Measurements from ENCODE around the gene BANP. TPM values are rescaled to one million over a fixed set of nuclear protein-coding genes. Genes with fewer than 3 reads are reported as not detected.
"Not testable (repeated sequence)": the region's sequence is repeated elsewhere in the genome, so short reads cannot be mapped to it uniquely, and the experiment has no call there.

Gene BANP
- total RNA-seq, 1 experiment from 2014 or later = 34.5 TPM

DNA sequence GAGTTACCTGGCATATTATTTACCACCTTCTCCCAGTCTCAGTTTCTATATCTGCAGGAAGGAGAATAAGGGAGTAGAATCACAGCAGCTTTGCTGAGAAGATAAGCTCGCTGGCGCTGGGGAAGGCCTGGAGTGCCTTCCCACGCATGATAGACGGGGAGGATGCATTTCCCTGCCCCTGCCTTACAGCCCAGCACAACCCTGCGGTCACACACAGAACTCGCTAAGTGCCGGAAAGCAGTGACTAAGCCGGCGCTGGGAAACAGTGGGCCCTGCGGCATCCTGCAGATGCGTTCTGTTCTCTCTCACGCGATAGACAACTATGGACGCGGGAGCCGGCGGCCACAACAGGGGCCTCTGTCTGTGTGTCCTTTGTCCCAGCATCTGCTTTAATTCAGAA, 19.7 kb upstream of the BANP start (continued):
- TF ChIP-seq, protein P1, sequence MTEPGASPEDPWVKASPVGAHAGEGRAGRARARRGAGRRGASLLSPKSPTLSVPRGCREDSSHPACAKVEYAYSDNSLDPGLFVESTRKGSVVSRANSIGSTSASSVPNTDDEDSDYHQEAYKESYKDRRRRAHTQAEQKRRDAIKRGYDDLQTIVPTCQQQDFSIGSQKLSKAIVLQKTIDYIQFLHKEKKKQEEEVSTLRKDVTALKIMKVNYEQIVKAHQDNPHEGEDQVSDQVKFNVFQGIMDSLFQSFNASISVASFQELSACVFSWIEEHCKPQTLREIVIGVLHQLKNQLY (CRISPR knock-in tag; IDR thresholded peaks at IDR 0.05) = no peak
- TF ChIP-seq, protein P2, sequence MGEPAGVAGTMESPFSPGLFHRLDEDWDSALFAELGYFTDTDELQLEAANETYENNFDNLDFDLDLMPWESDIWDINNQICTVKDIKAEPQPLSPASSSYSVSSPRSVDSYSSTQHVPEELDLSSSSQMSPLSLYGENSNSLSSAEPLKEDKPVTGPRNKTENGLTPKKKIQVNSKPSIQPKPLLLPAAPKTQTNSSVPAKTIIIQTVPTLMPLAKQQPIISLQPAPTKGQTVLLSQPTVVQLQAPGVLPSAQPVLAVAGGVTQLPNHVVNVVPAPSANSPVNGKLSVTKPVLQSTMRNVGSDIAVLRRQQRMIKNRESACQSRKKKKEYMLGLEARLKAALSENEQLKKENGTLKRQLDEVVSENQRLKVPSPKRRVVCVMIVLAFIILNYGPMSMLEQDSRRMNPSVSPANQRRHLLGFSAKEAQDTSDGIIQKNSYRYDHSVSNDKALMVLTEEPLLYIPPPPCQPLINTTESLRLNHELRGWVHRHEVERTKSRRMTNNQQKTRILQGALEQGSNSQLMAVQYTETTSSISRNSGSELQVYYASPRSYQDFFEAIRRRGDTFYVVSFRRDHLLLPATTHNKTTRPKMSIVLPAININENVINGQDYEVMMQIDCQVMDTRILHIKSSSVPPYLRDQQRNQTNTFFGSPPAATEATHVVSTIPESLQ (CRISPR knock-in tag; IDR thresholded peaks at IDR 0.05) = no peak

DNA sequence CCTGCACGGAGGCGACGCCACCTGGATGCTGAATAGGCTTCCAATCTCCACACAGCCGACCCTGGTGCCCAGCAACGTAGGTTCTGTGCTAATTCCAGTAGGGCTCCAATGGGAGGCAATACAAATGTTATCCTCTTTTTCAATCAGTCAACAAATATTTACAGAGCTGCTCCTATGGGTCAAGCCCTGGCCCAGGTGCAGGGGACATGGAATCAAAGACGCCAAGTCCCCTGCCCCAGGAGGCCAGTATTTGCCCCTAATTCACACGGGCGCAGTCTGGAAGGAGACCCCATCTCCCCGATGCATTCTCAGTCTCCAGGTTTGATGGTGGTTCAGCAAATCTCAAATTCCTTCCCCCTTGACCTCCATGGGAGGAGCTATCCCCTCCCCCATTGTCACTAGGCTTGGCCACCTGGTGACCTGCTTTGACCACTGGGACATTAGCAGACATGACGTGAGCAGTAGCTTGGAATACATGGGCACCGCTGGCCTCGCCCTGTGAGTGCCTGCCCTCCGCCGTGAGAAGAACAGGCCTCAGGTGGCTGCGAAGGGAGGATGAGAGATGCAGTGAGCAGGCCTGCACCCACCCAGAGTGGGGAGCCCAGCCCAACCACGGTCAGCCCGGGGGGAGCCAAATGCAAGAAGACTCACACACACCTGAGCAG, 18.6 kb upstream of the BANP start:
- H3K4me3 Mint-ChIP-seq; H3K36me3 Mint-ChIP-seq; H3K27me3 Mint-ChIP-seq (ENCODE audit: low read depth); ATAC-seq; DNase-seq (ENCODE audit: low spot score); H3K27ac Mint-ChIP-seq; H3K4me1 Mint-ChIP-seq; H3K9me3 Mint-ChIP-seq; CTCF ChIA-PET: not testable (repeated sequence)
- POLR2A ChIA-PET = interaction anchor here (0.6 kb wide), 1 partner anchor 19 kb away, joined by 3 read pairs; no protein-coding TSS in a partner anchor

DNA sequence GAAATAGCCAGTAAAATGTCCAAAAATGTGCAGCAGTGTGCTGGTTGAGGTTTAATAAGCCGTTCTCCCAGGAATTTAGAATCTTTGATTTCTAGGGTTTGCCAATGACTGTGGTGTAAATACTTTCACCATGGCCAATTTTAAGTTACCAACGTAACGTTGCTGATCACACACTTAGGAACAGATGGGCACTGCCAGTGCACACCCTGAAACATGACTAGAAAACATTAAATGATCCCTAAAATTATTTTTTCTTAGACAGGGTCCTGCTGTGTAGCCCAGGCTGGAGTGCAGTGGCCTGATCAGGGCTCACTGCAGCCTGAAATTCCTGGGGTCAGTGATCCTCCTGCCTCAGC, 18.1 kb upstream of the BANP start:
- ChIA-PET CTCF (no interaction called here), POLR2A (interaction anchor here (0.6 kb wide), 1 partner anchor 19 kb away, joined by 3 read pairs; no protein-coding TSS in a partner anchor)
- Mint-ChIP-seq H3K27me3 (ENCODE audit: low read depth) (no peaks in the 10 kb centered on the region), H3K27ac (no peak overlapping the region), H3K36me3 (no peaks in the 10 kb centered on the region), H3K4me1 (no peaks in the 10 kb centered on the region), H3K4me3 (no peak overlapping the region), H3K9me3 (no peaks in the 10 kb centered on the region)
- ATAC-seq (no peak), DNase-seq (ENCODE audit: low spot score) (no peak)
- TF ChIP-seq, protein P3, sequence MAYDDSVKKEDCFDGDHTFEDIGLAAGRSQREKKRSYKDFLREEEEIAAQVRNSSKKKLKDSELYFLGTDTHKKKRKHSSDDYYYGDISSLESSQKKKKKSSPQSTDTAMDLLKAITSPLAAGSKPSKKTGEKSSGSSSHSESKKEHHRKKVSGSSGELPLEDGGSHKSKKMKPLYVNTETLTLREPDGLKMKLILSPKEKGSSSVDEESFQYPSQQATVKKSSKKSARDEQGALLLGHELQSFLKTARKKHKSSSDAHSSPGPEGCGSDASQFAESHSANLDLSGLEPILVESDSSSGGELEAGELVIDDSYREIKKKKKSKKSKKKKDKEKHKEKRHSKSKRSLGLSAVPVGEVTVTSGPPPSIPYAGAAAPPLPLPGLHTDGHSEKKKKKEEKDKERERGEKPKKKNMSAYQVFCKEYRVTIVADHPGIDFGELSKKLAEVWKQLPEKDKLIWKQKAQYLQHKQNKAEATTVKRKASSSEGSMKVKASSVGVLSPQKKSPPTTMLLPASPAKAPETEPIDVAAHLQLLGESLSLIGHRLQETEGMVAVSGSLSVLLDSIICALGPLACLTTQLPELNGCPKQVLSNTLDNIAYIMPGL (CRISPR knock-in tag; IDR thresholded peaks at IDR 0.05) = no peak
- no peak for TF ChIP-seq OVOL2 (CRISPR knock-in tag; IDR thresholded peaks at IDR 0.05; ENCODE audit: borderline replicate concordance)

DNA sequence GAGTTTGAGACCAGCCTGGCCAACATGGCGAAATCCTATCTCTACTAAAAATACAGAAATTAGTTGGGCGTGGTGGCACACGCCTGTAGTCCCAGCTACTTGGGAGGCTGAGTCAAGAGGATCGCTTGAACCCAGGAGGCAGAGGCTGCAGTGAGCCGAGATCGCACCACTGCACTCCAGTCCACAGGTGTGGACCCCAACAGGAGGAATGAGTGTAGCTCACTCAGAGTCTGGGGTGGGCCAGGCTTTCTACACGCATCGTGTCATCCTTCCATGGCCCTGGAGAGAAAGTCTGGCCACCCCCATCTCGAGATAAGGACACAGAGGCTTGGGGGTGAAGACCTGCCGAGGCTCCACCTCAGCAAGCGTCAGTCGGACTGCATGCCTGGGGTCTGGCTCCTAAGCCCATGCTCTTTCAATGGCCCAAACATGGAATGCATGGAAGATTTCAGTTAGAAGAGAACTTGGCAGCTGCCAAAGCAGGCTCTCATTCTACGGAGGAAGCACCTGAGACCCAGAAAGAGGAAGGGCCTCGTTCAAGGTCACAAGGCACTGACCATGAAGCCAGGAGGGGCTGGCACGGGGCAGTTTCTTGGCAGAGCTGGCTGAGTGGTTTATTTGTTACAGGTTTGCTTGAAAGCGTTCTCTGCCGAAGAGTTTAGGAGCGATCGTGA, 16.3 kb upstream of the BANP start:
- POLR2A ChIA-PET; H3K9me3 Mint-ChIP-seq; ATAC-seq; CTCF ChIA-PET; H3K36me3 Mint-ChIP-seq; H3K27me3 Mint-ChIP-seq (ENCODE audit: low read depth); DNase-seq (ENCODE audit: low spot score); H3K4me3 Mint-ChIP-seq; H3K4me1 Mint-ChIP-seq; H3K27ac Mint-ChIP-seq: not testable (repeated sequence)

DNA sequence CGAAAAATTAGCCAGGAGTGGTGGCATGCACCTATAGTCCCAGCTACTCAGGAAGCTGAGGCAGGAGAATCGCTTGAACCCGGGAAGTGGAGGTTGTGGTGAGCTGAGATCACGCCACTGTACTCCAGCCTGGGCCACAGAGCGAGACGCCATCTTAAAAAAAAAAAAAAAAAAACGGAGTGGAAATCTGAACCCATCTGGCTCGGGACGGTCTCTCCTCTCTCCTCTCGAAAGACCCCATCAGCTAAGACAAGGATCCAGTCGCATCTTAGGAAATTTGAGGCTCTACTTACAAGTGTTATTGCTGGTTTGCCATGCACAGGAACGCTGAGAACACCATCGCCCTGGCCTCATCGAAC, 15.2 kb upstream of the BANP start:
- DNase-seq (ENCODE audit: low spot score); POLR2A ChIA-PET: not testable (repeated sequence)

DNA sequence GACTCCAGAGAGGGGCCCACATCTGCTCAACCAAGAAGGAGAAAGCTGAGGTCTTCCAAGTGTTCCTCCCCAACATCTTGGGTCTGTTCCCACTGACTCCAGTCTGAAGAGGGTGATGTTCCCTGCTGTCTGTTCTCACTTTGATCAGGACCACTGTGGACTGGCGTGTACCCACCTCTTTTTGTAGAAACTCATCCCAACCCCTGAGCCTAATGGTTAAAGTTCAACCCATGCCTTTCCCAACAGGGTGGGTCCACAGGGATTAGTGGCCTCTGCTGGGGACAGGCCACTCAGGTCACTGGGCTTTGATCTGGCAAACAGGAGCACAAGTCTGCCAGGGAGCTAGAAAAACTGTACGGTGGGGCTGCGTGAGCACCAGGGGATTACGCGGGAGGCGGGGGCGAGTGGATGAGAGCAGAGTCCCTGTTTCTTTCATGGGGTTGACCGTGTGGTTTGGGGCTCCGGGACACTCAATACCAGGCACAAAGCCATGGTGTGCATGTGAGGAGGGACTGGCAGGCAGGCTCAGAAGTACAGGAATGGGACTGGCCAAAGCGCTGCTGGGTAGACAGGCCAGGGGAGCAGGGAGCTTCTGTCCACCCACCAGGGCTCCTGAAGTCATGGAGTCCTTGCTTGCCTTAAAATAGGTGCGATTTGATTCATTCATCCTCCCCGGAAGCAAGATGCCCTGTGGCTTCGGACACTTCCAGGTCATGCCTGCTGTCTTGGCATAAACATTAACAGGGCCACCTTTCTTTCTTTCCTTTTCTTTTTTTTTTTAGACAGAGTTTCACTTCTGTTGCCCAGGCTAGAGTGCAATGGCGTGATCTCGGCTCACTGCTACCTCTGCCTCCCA, 14.6 kb upstream of the BANP start, which contains the start of gene CA5A:
Gene CA5A (minus strand): TSS at position 155 of the 856 bp plus-strand sequence. CDS start 79 bp downstream, at position 76.
- ATAC-seq (no peak), DNase-seq (ENCODE audit: low spot score) (no peak)
- CTCF ChIA-PET = interaction anchor here (1.7 kb wide), 1 partner anchor 20 kb away, joined by 5 read pairs; no protein-coding TSS in a partner anchor
- Mint-ChIP-seq H3K36me3 (no peaks in the 10 kb centered on the region), H3K4me3 (no peak within 1 kb of the TSS), H3K4me1 (no peaks in the 10 kb centered on the region), H3K9me3 (peaks cover 9% of the 10 kb centered on the region), H3K27me3 (ENCODE audit: low read depth) (no peaks in the 10 kb centered on the region), H3K27ac (no peak within 1 kb of the TSS)
- POLR2A ChIA-PET = no interaction called here
- TF ChIP-seq CREM (CRISPR knock-in tag; IDR thresholded peaks at IDR 0.05) = no peak
- TF ChIP-seq JUN (CRISPR knock-in tag; IDR thresholded peaks at IDR 0.05) = no peak
- TF ChIP-seq, protein P4, sequence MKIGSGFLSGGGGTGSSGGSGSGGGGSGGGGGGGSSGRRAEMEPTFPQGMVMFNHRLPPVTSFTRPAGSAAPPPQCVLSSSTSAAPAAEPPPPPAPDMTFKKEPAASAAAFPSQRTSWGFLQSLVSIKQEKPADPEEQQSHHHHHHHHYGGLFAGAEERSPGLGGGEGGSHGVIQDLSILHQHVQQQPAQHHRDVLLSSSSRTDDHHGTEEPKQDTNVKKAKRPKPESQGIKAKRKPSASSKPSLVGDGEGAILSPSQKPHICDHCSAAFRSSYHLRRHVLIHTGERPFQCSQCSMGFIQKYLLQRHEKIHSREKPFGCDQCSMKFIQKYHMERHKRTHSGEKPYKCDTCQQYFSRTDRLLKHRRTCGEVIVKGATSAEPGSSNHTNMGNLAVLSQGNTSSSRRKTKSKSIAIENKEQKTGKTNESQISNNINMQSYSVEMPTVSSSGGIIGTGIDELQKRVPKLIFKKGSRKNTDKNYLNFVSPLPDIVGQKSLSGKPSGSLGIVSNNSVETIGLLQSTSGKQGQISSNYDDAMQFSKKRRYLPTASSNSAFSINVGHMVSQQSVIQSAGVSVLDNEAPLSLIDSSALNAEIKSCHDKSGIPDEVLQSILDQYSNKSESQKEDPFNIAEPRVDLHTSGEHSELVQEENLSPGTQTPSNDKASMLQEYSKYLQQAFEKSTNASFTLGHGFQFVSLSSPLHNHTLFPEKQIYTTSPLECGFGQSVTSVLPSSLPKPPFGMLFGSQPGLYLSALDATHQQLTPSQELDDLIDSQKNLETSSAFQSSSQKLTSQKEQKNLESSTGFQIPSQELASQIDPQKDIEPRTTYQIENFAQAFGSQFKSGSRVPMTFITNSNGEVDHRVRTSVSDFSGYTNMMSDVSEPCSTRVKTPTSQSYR (CRISPR knock-in tag; IDR thresholded peaks at IDR 0.05) = no peak
- TF ChIP-seq, protein P5, sequence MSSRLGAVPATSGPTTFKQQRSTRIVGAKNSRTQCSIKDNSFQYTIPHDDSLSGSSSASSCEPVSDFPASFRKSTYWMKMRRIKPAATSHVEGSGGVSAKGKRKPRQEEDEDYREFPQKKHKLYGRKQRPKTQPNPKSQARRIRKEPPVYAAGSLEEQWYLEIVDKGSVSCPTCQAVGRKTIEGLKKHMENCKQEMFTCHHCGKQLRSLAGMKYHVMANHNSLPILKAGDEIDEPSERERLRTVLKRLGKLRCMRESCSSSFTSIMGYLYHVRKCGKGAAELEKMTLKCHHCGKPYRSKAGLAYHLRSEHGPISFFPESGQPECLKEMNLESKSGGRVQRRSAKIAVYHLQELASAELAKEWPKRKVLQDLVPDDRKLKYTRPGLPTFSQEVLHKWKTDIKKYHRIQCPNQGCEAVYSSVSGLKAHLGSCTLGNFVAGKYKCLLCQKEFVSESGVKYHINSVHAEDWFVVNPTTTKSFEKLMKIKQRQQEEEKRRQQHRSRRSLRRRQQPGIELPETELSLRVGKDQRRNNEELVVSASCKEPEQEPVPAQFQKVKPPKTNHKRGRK (CRISPR knock-in tag; IDR thresholded peaks at IDR 0.05; ENCODE audit: borderline replicate concordance) = no peak
- no peak for TF ChIP-seq GRHL2 (CRISPR knock-in tag; IDR thresholded peaks at IDR 0.05; ENCODE audit: insufficient replicate concordance, severe bottlenecking)
- no peak for TF ChIP-seq TEAD4 (CRISPR knock-in tag; IDR thresholded peaks at IDR 0.05)
- no peak for TF ChIP-seq ZNF219 (CRISPR knock-in tag; IDR thresholded peaks at IDR 0.05; ENCODE audit: borderline replicate concordance)

More for the DNA sequence above, 15.2 kb upstream of the BANP start:
- not testable (repeated sequence) for H3K27me3 Mint-ChIP-seq (ENCODE audit: low read depth); H3K36me3 Mint-ChIP-seq; H3K4me3 Mint-ChIP-seq; H3K4me1 Mint-ChIP-seq; H3K27ac Mint-ChIP-seq; ATAC-seq; H3K9me3 Mint-ChIP-seq
- CTCF ChIA-PET = interaction anchor here (0.7 kb wide), 1 partner anchor 328 kb away, joined by 5 read pairs; no protein-coding TSS in a partner anchor

Measured in WTC11 (cell line).